SU-DHL-6 (cell line): ENCODE data around the gene CORO7.

ENCODE experiments used
- EZH2phosphoT487 ChIP-seq: fragments of 200-600 bp; sonication (generic), shearing (Covaris generic); conservative IDR thresholded peaks from 2 replicates; pipeline ENCODE4 v1.6.1; 2018; ENCODE audit warnings: mild to moderate bottlenecking, antibody characterized with exemption, low read length, moderate library complexity, mixed read lengths
- TF ChIP-seq, protein P1 (sequence below): fragments of 200-600 bp; sonication (generic); IDR thresholded peaks from one replicate; pipeline ENCODE4 v1.5.1; 2017; ENCODE audit warnings: antibody characterized with exemption, mild to moderate bottlenecking, low read length, moderate library complexity; ENCODE audit not compliant: insufficient read depth, poor library complexity, severe bottlenecking

DNA sequence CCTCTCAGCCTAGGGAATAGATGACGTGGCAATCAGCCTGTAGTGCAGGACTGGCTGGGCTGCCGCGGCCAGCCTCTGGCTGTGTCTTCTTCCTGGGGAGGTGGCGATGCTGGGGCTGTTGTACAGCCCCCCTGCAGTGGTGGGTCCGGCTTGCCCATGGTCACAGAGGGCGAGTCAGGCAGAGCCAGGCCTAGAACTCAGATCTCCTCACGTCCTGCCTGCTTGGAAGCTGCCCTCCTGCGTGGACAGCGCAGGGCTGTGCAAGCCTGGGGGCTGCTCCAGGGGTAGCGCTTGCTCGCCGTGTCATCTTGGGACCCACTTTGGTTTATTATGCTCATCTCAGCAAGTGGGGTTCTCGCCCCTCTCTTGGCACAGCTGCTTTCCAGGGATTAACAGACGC is 38.7 kb upstream of the CORO7 start:
- TF ChIP-seq, protein P1, sequence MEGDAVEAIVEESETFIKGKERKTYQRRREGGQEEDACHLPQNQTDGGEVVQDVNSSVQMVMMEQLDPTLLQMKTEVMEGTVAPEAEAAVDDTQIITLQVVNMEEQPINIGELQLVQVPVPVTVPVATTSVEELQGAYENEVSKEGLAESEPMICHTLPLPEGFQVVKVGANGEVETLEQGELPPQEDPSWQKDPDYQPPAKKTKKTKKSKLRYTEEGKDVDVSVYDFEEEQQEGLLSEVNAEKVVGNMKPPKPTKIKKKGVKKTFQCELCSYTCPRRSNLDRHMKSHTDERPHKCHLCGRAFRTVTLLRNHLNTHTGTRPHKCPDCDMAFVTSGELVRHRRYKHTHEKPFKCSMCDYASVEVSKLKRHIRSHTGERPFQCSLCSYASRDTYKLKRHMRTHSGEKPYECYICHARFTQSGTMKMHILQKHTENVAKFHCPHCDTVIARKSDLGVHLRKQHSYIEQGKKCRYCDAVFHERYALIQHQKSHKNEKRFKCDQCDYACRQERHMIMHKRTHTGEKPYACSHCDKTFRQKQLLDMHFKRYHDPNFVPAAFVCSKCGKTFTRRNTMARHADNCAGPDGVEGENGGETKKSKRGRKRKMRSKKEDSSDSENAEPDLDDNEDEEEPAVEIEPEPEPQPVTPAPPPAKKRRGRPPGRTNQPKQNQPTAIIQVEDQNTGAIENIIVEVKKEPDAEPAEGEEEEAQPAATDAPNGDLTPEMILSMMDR = no peak
- TF ChIP-seq EZH2phosphoT487 = no peak
